HuH-7.5 (cell line): Measurements from ENCODE around the gene PCDHGA8.
"Not testable (repeated sequence)": the region's sequence is repeated elsewhere in the genome, so short reads cannot be mapped to it uniquely, and the experiment has no call there.

Experiments used
- DNase-seq: peaks from one replicate; pipeline ENCODE4 v3.0.0; 2011; ENCODE audit warnings: low spot score

The PCDHGA8 gene

GRCh38 chr5:141392429-141393198 lies at the start of gene PCDHGA8:
Gene PCDHGA8 (plus strand): TSS chr5:141392633. CDS start chr5:141392814, 181 bp downstream.
- DNase-seq, result no peak

DNA sequence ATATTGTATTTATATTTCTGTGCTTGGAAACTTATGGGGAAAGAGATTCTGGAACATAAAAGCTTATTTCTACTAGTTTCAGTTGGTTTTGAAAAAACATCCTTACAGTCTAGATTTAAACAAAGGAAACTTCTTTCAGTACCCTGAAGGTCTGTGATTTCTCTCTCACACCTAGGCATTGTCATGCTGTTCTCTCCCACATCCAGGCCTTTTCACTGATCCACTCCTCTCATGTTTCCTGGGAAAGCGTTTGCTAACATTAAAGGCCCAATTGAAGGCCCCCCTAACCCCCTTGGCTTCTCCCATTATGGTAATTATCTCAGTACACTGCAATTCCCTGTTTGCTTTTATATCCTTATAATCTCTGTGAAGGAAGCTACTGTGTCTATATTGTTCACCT lies 49.7 kb upstream of the PCDHGA8 start:
- no peak for DNase-seq

GRCh38 chr5:141343242-141343952 lies 49.0 kb upstream of the PCDHGA8 start, which contains the start of gene PCDHGA3:
Gene PCDHGA3 (plus strand): TSS chr5:141343829. CDS start chr5:141344034, 205 bp downstream.
- no peak for DNase-seq

DNA sequence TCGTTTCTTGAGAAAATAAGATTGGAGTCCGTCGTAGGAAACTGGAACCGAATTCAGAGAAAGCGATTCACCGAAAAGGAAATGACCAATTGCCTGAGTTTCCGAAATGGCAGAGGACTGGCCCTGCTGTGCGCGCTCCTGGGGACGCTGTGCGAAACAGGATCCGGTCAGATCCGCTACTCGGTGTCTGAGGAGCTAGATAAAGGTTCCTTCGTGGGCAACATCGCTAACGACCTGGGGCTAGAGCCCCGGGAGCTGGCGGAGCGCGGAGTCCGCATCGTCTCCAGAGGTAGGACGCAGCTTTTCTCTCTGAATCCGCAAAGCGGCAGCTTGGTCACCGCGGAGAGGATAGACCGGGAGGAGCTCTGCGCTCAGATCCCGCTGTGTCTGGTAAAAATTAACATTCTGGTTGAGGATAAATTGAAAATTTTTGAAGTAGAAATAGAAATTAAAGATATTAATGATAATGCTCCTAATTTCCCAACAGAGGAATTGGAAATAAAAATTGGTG lies 48.4 kb upstream of the PCDHGA8 start:
- no peak for DNase-seq

GRCh38 chr5:141345327-141345726 lies 47.1 kb upstream of the PCDHGA8 start:
- no peak for DNase-seq

DNA sequence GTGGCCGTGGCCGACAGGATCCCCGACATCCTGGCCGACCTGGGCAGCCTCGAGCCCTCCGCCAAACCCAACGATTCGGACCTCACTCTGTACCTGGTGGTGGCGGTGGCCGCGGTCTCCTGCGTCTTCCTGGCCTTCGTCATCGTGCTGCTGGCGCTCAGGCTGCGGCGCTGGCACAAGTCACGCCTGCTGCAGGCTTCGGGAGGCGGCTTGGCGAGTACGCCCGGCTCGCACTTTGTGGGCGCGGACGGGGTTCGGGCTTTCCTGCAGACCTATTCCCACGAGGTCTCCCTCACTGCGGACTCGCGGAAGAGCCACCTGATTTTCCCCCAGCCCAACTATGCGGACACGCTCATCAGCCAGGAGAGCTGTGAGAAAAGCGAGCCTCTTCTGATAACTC lies 46.4 kb upstream of the PCDHGA8 start:
- not testable (repeated sequence) for DNase-seq

GRCh38 chr5:141349917-141350619 lies 42.4 kb upstream of the PCDHGA8 start, which contains the start of gene PCDHGB1:
Gene PCDHGB1 (plus strand): TSS chr5:141350099. CDS start chr5:141350261, 162 bp downstream.
- DNase-seq, result peak; percentile 92

DNA sequence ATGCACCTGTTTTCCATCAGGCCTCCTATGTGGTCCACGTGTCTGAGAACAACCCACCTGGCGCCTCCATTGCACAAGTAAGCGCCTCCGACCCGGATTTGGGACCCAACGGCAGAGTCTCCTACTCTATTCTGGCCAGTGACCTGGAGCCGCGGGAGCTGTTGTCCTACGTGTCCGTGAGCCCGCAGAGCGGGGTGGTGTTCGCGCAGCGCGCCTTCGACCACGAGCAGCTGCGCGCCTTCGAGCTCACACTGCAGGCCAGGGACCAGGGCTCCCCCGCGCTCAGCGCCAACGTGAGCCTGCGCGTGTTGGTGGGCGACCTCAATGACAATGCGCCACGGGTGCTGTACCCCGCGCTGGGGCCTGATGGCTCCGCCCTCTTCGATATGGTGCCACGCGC lies 40.8 kb upstream of the PCDHGA8 start:
- no peak for DNase-seq

DNA sequence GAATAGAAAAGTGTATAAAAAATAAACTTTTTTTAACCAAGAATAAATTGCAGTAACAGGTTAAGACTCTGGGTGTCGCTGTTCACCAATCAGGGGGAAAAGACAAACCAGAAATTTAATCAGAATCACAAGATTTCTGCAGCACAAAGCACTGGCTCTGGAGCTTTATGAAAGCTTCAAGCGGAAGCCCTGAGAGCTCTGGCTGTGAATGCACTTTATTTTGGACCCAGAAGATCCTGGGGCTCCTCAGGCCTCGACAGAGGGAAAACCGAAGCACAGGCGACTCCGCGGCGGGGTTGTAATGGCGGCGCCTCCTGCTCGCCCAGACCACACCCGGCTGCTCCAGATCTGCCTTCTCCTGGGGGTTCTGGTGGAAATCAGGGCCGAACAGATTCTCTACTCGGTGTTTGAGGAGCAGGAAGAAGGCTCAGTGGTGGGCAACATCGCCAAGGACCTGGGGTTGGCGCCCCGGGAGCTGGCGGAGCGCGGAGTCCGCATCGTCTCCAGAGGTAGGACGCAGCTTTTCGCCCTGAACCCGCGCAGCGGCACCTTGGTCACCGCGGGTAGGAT lies 37.4 kb upstream of the PCDHGA8 start, which contains the start of gene PCDHGA4:
Gene PCDHGA4, plus strand, starts transcription at position 122 of the 570 bp plus-strand sequence. Its CDS starts 87 bp downstream, at position 209.
- DNase-seq, result no peak

- no peak for DNase-seq
Measured at GRCh38 chr5:141355641-141356040, 36.8 kb upstream of the PCDHGA8 start.

DNA sequence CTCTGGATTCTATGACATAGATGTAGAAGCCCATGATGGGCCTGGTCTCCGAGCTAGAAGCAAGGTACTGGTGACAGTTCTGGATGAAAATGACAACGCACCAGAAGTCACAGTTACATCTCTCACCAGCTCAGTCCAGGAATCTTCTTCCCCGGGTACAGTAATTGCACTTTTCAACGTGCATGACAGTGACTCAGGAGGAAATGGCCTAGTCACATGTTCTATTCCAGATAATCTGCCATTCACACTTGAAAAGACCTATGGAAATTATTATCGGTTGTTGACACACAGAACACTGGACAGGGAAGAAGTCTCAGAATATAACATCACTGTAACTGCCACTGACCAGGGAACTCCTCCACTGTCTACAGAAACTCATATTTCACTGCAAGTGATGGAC lies 36.3 kb upstream of the PCDHGA8 start:
- DNase-seq, result no peak

DNA sequence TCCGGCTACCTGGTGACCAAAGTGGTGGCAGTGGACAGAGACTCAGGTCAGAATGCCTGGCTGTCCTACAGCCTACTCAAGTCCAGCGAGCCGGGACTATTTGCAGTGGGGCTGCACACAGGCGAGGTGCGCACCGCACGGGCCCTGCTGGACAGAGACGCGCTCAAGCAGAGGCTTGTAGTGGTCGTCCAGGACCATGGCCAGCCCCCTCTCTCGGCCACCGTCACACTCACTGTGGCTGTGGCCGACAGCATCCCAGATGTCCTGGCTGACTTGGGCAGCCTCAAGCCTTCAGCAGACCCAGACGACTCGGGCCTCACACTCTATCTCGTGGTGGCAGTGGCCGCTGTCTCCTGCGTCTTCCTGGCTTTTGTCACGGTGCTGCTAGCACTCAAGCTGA lies 35.5 kb upstream of the PCDHGA8 start:
- no peak for DNase-seq

DNA sequence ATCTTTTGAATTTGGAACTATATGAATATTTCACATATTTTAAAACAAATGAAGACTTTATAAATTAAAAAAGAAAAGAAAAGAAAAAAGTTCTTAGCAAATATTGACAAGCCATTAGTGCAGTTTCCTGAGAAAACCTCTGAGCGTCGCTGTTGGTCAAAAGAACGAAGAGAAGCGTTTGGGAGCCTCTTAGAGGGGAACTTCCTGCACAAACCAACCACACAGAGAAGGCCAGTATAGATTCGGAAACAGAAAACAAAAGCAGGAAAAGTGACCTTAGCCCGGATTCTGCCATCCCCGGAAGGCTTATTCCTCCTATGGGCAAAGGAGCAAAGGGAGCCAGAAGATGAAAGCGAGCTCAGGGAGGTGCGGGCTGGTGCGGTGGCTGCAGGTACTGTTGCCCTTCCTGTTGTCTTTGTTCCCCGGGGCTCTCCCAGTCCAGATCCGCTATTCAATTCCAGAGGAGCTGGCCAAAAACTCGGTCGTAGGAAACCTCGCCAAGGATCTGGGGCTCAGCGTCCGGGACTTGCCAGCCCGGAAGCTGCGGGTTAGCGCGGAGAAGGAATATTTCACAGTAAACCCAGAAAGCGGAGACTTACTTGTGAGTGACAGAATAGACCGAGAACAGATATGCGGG lies 32.5 kb upstream of the PCDHGA8 start, which contains the start of gene PCDHGB2:
Gene PCDHGB2, plus strand, starts transcription at position 205 of the 637 bp plus-strand sequence. Its CDS starts 142 bp downstream, at position 347.
- DNase-seq, result no peak

DNA sequence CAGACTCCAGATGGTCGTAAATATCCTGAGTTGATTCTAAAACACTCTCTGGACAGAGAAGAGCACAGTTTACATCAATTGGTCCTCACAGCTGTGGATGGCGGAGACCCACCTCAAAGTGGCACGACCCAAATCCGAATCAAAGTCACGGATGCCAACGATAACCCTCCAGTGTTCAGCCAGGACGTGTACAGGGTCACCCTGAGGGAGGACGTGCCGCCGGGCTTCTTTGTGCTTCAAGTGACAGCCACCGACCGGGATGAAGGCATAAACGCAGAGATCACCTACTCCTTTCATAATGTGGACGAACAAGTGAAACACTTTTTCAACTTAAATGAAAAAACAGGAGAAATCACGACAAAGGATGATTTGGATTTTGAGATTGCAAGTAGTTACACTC lies 31.7 kb upstream of the PCDHGA8 start:
- no peak for DNase-seq

DNA sequence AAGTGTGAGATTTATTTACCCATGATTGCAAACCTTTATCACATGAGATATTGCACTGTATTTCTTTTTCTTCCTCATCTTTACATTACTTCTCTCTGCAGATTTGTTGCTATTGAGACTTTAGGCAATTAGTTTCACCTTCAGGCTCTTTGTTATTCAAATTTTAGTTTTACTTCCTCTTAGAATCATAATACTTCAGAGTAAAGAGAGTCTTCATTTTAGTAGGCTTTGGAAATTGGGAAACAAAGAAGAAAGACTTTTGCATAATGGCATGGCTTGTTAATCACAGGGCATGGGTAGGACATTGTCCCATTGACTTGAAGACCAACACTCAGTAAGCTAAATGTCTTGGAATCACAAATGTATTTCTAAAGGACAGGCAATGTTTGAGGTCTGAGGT lies 29.7 kb upstream of the PCDHGA8 start:
- DNase-seq, result no peak

GRCh38 chr5:141363952-141364660 lies 28.3 kb upstream of the PCDHGA8 start, which contains the start of gene PCDHGA5:
Gene PCDHGA5 (plus strand): TSS chr5:141364162. CDS start chr5:141364331, 169 bp downstream.
- DNase-seq, result no peak

DNA sequence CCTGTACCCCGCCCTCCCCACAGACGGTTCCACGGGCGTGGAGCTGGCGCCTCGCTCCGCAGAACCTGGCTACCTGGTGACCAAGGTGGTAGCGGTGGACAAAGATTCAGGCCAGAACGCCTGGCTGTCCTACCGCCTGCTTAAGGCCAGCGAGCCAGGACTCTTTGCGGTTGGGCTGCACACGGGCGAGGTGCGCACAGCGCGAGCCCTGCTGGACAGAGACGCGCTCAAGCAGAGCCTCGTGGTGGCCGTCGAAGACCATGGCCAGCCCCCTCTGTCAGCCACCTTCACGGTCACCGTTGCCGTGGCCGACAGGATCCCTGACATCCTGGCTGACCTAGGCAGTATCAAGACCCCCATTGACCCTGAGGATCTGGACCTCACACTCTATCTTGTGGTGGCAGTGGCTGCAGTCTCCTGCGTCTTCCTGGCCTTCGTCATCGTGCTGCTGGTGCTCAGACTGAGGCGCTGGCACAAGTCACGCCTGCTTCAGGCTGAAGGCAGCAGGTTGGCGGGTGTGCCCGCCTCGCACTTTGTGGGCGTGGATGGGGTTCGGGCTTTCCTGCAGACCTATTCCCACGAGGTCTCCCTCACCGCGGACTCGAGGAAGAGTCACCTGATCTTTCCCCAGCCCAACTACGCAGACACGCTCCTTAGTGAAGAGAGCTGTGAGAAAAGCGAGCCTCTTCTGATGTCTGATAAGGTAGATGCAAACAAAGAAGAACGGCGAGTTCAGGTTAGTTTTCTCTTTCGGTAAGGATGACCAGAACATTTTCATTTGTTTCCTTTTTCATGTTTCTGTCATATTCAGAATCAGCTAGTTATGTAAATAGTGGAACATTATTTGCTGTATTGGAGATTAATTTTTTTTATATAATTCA lies 26.2 kb upstream of the PCDHGA8 start:
- no peak for DNase-seq

GRCh38 chr5:141369994-141370848 lies 22.2 kb upstream of the PCDHGA8 start, which contains the start of gene PCDHGB3:
Gene PCDHGB3 (plus strand): TSS chr5:141370242. CDS start chr5:141370395, 153 bp downstream.
- no peak for DNase-seq
